HG02642 (cell line): ENCODE data around the gene ABTB2.
"Not testable (repeated sequence)": the region's sequence is repeated elsewhere in the genome, so short reads cannot be mapped to it uniquely, and the experiment has no call there.

Experiments used
- ATAC-seq: cut with Tn5 transposase; IDR thresholded peaks from one replicate; pipeline ENCODE4 v1.9.1; 2021; ENCODE audit warnings: mild to moderate bottlenecking; ENCODE audit not compliant: unreplicated experiment, poor library complexity

ABTB2 gene

DNA sequence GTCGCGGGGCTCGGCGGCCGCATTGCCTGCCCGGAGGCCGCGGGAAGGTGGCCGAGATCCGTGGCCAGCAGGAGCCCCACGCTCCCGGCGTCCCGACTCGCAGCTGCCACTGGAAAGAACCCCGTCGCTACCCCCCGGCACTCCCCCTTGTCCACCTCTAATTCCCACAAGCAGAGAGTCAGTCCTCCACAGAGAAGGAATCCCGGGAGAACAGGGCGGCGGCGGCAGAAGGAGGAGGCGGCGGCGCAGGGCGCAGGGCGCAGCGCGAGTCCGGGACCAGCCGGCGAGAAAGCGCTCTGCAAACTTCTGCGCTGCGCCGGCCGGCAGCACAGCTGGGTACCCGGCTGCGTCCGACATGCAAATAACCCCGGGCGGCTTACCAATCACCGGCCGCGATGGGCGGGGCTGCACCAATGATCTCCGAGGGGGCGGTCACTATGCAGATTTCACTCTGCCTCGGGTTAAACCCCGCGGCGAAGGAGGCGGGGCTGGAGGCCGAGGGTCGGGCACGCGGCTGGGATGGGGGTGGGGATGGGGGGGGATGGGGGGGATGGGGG, at the start of gene ABTB2:
ABTB2 (minus strand) TSS at position 310 of the 557 bp plus-strand sequence.
- peak; percentile 89 for ATAC-seq

DNA sequence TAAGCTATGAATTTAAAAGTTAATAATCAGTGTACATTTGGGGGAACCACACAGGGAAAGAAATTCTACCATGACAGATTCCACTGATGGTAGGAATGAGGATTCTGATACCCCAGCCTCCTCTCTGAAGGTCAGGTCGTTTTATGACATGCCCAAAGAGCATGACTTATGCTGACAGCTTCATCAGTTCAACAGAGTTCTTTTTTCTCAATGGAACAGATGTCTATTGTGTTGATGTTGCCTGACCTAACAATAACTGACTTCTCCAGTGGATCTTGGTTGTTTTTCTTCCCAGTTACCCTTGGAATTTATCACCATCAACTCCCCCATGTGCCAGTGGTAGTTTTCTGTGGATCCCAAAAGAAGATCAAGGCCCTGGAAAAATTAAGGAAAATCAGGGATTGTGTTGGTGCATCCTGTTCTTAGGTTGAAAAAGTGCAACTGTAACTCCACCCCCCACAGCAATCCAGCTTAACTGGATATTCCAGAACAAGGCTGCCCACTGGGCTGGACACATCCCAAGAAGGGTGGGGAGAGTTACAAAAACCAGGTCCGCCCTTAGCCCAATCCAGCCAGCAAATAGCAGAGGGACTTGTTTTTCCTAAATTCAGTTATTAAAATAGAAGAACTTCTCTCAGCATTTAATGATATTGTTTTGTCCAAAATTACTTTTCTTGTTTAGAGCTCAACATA, 49.5 kb upstream of the ABTB2 start:
- ATAC-seq: no peak

DNA sequence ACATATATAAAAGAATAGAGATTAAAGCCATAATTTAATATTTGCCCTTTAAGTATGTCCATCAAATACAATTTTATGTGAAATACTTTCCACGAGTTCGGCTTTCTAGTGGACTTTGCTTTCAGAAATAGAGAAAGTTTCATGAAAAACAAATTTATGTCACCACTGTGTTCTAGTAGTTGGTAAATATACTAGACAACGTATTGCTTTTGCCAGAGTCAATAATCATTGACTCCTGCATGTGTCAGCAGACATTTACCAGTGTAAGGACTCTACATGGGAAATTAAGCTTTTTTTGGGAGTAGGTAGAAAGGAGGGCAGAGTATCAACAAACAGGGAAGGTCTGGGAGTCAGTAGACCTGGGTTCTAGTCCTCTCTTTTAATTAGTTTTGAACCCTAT, 48.6 kb upstream of the ABTB2 start:
- ATAC-seq: no peak

DNA sequence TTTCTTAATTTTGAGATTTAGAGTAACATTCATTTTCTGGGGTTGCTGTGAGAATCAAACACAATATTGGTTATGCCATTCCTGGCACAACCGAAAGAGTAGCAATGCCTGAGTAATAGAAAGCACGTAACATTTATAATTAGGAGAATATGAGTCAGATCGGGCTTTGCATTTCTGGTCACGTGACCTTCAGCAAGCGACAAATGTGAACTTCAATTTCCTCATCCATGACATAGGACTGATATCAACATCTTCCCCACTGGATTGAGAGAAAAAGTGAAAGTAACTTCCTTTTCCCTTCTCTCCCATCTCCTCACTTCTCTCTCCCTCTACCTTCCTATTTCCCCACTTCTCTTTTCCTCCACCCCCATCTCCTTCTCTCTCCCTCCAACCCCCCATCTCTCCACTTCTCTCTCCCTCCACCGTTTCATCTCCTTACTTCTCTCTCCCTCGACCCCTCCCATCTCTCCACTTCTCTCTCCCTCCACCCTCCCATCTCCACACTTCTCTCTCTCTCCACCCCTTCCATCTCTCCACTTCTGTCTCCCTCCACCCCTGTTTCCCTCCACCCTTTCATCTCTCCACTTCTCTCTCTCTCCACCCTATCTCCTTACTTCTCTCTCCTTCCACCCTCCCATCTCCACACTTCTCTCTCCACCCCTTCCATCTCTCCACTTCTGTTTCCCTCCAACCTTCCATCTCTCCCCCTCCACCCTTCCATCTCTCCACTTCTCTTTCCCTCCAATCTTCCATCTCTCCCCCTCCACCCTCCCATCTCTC, 47.5 kb upstream of the ABTB2 start:
- no peak for ATAC-seq

DNA sequence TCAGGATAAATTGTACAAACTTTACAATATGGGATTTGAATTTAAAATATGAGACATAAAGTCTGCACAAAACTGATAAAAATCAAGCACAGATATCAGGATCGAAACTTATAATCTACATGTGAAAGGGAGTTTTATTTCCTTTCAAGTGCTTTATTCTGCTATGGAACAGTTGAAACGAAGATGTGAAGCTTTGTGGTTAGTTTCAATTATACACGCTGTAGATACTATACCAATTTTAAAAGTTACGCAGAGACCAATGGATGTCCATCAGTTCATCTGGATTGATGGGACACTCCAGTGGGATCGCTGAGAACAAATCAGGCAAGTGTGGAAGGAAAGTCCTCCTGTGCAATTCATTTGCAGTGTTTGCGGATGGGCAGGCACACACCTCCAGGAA, 46.5 kb upstream of the ABTB2 start:
- no peak for ATAC-seq

DNA sequence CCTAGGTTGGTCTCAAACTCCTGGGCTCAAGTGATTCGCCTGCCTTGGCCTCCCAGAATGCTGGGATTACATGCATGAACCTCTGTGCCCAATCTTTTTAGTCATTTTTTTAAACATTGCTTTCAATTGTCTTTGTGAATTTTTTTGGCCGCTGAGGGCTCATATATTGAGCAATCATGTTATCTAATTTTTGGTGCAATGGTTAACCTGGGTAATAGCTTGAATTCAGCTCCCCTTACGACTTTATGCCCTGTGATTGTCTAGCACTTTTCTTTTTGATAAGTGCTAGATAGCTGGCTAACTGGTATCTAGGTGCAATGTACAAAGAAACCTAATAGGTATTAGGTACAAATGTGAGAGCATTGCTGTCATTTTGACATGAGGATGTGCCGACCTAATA, 45.6 kb upstream of the ABTB2 start:
- ATAC-seq: no peak

DNA sequence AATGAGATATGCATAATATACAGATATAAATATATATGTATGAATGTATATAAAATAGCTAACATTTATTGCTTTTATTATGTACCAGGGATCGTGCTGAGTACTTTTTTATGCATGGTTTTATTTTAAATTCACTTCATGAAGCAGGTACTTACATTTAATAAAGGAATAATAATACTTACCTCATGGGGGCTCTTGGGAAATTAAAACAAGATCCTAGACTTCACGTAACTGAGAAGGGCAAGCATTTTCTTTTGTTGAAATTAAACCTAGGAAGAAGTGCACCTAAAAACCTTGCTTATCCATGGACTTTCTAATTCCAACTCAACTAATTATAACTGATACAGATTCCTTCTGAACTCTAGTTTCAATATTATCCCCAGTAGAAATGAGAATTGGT, 40.0 kb upstream of the ABTB2 start:
- ATAC-seq: no peak

DNA sequence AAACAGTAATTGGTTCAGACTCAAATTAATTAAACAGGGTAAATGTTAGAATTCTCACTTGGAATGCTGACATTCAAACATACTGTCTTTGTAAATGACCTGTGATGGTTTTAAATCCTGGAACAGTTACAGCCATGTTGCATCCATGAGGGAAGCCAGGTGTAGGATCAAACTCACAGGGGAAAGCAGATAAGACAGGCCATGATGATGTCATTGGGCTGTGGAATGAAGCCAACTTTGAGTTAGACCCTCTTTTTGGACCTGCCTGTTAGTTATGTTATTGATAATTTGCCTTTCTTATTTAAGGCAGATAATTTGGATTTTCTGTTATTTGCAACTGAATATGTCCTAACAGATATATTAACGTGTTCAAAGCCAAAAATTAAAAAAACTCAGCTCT, 39.3 kb upstream of the ABTB2 start:
- ATAC-seq: no peak

DNA sequence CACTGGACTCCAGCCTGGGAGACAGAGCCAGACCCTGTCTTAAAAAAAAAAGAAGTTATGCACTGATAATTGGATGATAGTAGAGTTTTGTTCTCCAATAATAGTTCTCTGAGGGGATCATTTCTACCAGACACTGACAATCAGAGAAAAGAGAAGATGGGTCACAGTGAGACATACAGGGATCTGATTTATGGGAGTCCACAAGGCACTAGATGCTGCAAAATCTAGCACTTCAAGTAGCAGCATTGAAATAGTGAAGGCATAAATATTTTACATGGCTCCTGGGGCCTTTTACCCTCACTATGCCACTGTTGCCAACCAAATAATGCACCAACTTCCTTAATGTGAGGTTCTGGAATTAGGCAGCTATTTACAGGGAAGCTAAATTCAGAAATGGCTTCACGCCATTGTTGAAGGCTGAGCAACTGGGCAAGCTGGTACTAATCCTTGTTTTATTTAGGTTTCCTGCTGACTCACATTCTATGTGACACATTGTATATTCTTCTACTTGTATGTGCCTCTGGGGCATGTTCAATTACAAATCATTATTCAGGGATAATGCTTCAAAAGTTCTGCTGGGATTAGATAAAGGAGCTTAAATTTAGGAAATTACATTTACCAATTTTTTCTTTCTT, 38.2 kb upstream of the ABTB2 start:
- ATAC-seq: no peak

DNA sequence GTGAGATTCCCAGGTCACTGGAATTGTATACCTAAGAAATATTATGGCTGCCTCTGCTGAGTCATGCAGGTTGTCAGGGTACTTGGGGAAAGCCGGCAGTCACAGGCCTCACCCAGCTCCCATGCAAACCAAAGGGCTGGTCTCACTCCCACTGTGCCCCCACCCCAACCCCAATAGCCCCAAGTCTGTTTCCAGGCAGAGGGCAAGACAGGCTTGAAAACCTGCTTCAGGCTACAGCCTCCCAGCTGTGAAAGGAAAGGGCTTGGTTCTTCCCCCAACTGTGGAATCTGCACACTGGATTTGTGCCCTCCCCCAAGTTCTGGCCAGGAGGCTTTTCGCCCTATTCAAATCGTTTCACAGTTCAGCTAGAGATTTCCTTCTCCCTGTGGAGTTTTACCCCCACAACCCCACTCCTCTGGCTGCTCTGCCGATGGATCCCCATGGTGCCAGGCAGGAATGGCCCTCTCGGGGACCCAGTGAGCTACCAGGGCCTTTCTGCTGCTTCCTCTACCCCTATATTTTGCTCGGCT, 37.0 kb upstream of the ABTB2 start:
- no peak for ATAC-seq

DNA sequence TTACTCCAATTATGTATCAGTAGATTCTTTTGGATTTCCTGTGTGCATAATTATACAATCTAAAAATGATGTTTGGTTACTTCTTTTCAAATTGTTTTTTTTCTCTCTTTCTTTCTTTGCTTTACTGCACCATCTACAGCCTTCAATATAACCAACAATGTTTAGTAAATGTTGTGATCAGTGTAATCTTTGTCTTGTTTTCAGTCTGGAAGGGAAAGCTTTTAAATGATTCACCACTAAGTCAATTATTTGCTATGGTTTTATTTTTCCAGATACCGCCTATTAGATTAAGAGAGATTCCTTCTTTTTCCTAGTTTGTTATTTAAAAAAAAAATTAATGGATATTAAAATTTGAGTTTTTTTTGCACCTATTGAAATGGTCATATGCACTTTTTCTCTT, 29.8 kb upstream of the ABTB2 start:
- no peak for ATAC-seq

DNA sequence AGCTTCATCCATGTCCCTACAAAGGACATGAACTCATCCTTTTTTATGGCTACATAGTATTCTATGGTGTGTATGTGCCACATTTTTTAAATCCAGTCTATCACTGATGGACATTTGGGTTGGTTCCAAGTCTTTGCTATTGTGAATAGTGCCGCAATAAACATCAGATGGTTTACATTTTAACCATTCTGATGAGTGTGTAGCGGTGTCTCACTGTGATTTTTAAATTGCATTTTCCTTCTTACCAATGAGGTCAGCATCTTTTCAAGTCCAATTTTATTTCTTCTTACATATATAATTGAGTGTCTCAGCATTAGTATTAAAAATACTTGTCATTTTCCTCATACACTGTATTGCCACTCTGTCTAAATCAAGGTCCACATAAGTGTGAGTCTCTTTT, 28.5 kb upstream of the ABTB2 start:
- not testable (repeated sequence) for ATAC-seq

DNA sequence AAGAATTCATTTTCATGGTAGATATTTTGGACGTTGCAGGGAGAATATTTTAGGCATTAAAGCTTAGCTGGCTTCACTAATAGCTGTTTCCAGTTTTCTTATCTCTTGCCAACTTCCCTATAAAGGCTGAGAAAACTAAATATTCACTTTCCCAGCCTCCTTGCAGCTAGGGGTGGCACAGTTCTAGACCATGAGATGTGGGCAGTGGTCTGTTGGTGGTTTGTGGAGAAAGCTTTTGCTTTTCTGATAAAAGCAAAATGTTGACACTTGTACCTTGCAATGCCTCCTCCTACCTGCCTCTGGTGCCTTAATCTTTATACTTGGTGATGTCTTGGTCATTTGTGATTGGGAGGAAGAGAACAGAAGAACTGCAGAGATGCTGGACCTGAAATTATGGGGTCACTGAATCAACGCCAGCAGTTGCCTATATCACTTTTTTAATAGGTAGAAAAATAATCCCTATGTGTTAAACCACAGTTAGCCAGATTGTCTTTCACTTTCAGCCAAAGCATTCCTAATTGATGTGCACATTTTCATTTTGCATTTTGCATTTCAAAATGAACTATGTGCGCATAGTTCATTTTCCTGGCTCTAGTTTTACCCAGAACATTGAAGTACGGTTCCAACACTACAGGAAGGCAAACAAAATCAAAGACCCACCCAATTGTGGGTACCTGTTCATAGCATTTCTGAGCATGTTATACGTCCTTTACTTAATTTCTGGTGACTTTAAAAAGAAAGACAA, 24.9 kb upstream of the ABTB2 start:
- no peak for ATAC-seq

DNA sequence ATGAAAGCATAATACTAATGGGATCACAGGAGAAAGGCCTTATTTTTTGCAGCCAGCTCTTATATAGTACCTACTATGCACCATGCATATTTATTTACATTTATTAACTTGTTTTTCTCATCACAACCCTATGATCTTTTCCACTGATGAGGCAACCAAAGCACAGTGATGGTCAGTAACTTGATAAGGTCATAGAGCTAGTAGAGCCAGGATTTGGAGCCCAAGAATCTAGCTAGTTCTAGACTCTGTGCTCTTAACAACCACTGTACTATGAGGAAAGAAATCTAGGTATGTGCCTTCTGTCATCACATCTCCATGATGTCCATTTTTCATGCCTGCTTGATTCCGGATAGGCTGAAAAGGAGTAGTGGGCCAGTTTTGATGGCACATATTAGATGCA, 24.0 kb upstream of the ABTB2 start:
- no peak for ATAC-seq

DNA sequence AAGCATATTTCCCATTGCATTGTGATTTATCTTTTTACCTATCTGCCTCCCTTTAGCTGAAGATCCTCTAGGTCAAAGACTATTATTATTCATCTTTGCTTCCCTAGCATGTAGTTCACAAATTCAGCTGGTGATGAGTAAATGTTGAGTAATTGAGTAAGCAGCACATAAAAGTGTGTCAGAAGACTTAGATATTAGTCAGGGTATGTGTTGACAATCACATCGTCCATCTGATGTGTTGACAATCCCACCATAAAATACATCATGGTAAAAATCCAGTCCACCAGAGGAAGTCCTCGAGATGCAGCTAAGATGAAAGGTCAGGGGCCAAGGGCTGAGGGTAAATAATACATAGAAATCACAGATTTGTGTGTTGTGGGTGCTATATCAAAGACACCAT, 22.9 kb upstream of the ABTB2 start:
- no peak for ATAC-seq

DNA sequence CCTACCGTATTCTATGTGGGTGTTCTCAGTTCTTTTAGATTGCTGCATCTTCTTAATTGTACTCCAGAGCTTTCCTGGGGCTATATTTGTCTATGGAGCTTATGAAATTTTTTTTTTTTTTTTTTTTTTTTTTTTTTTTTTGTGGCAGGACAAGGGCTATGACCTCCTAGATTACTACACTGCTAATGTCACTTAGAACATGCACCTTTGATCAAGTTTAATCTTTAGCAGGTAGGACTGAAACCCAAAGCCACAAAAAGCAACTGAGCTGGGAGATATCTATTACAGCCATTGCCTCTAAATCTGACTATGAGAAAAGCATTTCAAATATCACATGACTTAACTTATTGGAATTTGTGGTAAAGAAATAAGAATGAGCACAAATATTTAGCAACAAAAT, 21.7 kb upstream of the ABTB2 start:
- ATAC-seq: no peak

DNA sequence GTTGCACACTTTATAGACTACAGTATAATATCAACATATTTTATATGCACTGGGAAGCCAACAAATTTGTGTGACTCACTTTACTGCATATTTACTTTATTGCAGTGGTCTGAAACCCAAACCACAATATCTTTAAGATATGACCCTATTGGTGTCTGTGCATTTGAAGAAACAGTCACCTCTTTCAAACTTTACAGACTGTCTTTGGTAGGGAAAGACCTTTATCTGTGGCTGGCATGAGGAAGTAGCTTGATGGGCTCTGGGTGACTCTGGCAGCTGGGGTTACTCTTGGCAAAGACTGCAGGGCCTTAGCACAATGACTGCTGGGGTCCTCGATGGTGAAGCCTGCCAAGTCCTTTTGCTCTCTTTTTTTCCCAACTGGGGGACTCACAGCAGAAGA, 21.3 kb upstream of the ABTB2 start:
- ATAC-seq: no peak

DNA sequence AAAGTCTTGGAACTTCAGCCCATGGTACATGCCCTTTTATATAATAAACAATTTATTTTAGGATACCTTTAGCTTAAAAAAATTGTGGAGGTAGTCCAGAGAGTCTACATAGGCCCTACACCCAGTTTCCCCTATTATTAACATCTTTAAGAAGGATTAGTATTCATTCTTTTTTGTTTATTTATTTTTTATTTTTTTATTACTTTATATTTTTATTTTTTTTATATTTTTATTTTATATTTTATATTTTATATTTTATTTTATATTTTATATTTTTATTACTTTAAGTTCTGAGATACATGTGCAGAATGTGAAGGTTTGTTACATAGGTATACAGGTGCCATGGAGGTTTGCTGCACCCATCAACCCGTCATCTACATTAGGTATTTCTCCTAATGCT, 15.9 kb upstream of the ABTB2 start:
- ATAC-seq: no peak

DNA sequence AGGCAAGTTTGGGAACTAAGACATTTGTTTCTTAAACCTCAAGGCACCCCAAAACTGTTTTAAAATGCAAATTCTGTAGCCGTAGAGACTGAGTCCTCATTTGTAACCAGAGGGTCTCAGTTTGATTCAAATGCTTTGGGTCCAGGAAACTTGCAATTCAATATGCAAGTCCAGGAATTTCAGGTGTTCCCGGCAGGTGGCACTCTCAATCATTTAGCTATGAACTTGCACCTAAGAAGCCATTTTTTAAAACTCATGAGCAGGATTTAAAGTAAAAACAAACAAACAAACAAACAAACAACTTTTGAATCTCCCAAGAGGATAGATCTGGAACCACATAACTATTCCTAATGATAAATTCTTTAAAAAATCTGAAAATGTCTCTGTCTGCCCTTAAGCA, 8.7 kb upstream of the ABTB2 start:
- ATAC-seq: no peak

DNA sequence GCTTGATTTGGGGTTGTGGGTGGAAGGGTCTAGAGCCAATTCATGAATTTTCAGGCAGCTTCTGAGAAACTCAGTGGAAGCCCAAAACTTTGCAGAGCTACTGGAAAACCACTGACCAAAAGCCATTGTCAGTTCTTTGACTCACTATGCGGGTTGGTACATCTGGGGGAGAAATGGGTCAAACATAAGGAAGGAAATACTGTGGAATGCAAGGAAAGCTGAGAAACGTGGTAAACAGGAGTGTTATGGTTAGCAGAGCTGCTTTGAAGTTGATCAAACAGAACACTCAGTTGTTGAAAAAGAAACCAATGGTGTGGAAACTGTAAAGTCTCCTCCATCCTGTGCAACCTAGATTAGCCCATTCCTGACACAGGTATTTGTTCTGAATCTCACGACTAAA, 6.3 kb upstream of the ABTB2 start:
- no peak for ATAC-seq
